IMR-90 (cell line): ENCODE results near the gene SLC26A4.
"Not testable (repeated sequence)": the region's sequence is repeated elsewhere in the genome, so short reads cannot be mapped to it uniquely, and the experiment has no call there.

Experiments used
- CEBPB ChIP-seq: IDR thresholded peaks from 2 replicates; pipeline ENCODE4 v1.6.1; 2012; ENCODE audit warnings: low read depth, low read length, improper control_type of control experiment
- MAFK ChIP-seq: IDR thresholded peaks from 2 replicates; pipeline ENCODE4 v1.6.1; 2012; ENCODE audit warnings: low read depth, low read length, improper control_type of control experiment
- MAZ ChIP-seq: IDR thresholded peaks from 2 replicates; pipeline ENCODE4 v1.6.1; 2012; ENCODE audit warnings: low read depth, mild to moderate bottlenecking, low read length, improper control_type of control experiment, moderate library complexity, borderline replicate concordance
- MXI1 ChIP-seq: IDR thresholded peaks from 2 replicates; pipeline ENCODE4 v1.6.1; 2012; ENCODE audit warnings: low read depth, mild to moderate bottlenecking, low read length, moderate library complexity, borderline replicate concordance
- NFE2L2 ChIP-seq: fragments of 150-350 bp; IDR thresholded peaks from 2 replicates; pipeline ENCODE4 v1.6.1; 2016; ENCODE audit warnings: low read depth, mild to moderate bottlenecking, low read length
- POLR2A ChIP-seq: IDR thresholded peaks from 2 replicates; pipeline ENCODE4 v1.6.1; 2012; ENCODE audit warnings: mild to moderate bottlenecking, low read depth, low read length
- RCOR1 ChIP-seq: IDR thresholded peaks from 2 replicates; pipeline ENCODE4 v1.6.1; 2012; ENCODE audit warnings: mild to moderate bottlenecking, low read length, improper control_type of control experiment; ENCODE audit not compliant: insufficient replicate concordance
- SMC3 ChIP-seq: fragments of 150-350 bp; IDR thresholded peaks from 2 replicates; pipeline ENCODE4 v1.6.1; 2016; ENCODE audit warnings: low read depth, mild to moderate bottlenecking, antibody characterized with exemption, low read length, moderate library complexity
- TF ChIP-seq, protein P1 (sequence below): conservative IDR thresholded peaks from 2 replicates; pipeline ENCODE4 v1.5.1; 2012; ENCODE audit warnings: mild to moderate bottlenecking, low read depth, low read length, improper control_type of control experiment
- TF ChIP-seq, protein P2 (sequence below): fragments of 150-350 bp; IDR thresholded peaks from 2 replicates; pipeline ENCODE4 v1.6.1; 2017; ENCODE audit warnings: mild to moderate bottlenecking, antibody characterized with exemption, low read length, low read depth

DNA sequence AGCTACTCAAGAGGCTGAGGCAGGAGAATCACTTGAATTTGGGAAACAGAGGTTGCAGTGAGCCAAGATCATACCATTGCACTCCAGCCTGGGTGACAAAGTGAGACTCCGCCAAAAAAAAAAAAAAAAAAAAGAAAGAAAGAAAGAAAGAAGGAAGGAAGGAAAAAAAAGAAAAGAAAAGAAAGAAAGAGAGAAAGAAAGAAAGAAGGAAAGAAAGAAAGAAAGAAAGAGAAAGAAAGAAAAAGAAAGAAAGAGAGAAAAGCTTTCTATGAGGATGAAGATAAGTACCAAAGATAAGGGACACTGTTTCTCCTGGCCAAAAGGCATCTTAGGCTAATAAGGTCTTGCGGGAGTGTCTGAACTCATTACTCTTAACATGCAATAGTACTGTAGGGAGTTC is 21.6 kb upstream of the SLC26A4 start:
- TF ChIP-seq, protein P1, sequence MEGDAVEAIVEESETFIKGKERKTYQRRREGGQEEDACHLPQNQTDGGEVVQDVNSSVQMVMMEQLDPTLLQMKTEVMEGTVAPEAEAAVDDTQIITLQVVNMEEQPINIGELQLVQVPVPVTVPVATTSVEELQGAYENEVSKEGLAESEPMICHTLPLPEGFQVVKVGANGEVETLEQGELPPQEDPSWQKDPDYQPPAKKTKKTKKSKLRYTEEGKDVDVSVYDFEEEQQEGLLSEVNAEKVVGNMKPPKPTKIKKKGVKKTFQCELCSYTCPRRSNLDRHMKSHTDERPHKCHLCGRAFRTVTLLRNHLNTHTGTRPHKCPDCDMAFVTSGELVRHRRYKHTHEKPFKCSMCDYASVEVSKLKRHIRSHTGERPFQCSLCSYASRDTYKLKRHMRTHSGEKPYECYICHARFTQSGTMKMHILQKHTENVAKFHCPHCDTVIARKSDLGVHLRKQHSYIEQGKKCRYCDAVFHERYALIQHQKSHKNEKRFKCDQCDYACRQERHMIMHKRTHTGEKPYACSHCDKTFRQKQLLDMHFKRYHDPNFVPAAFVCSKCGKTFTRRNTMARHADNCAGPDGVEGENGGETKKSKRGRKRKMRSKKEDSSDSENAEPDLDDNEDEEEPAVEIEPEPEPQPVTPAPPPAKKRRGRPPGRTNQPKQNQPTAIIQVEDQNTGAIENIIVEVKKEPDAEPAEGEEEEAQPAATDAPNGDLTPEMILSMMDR: not testable (repeated sequence)
- not testable (repeated sequence) for TF ChIP-seq POLR2A, MXI1, RCOR1, NFE2L2, MAFK, SMC3, CEBPB, MAZ
- TF ChIP-seq, protein P2, sequence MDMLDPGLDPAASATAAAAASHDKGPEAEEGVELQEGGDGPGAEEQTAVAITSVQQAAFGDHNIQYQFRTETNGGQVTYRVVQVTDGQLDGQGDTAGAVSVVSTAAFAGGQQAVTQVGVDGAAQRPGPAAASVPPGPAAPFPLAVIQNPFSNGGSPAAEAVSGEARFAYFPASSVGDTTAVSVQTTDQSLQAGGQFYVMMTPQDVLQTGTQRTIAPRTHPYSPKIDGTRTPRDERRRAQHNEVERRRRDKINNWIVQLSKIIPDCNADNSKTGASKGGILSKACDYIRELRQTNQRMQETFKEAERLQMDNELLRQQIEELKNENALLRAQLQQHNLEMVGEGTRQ: not testable (repeated sequence)
